ENCODE data around the gene MAIP1.

Gene MAIP1

GRCh38 chr2:199923924-199924323, 31.5 kb upstream of the MAIP1 start:
- Histone ChIP-seq H3K4me1 (ENCODE audit: insufficient read depth, low read length) (peaks cover 31% of the 10 kb centered on the region), H3K9me3 (ENCODE audit: insufficient read depth, low read depth, low read length) (no peaks in the 10 kb centered on the region), H3K36me3 (ENCODE audit: insufficient read depth, low read length) (peaks cover 49% of the 10 kb centered on the region), H3K27ac (ENCODE audit: low read depth, low read length) (no peak overlapping the region), H3K27me3 (ENCODE audit: insufficient read depth, low read length) (no peaks in the 10 kb centered on the region), H3K4me3 (ENCODE audit: low read length) (no peak overlapping the region), H3K9ac (ENCODE audit: low read depth, low read length) (no peak overlapping the region)
- 82% methylated on average over 2 of the region's 2 CpGs for WGBS

GRCh38 chr2:199926806-199927205, 28.6 kb upstream of the MAIP1 start:
- H3K9me3 ChIP-seq (ENCODE audit: insufficient read depth, low read depth, low read length), result no peaks in the 10 kb centered on the region
- H3K36me3 ChIP-seq (ENCODE audit: insufficient read depth, low read length), result peaks cover 59% of the 10 kb centered on the region
- H3K27ac ChIP-seq (ENCODE audit: low read depth, low read length), result no peak overlapping the region
- H3K9ac ChIP-seq (ENCODE audit: low read depth, low read length), result no peak overlapping the region
- H3K4me1 ChIP-seq (ENCODE audit: insufficient read depth, low read length), result peaks cover 37% of the 10 kb centered on the region
- H3K27me3 ChIP-seq (ENCODE audit: insufficient read depth, low read length), result no peaks in the 10 kb centered on the region
- 86% methylated on average over 1 of the region's 1 CpG for WGBS
- no peak overlapping the region for H3K4me3 ChIP-seq (ENCODE audit: low read length)

- no peak overlapping the region for H3K4me3 ChIP-seq (ENCODE audit: low read length)
- peaks cover 27% of the 10 kb centered on the region for H3K4me1 ChIP-seq (ENCODE audit: insufficient read depth, low read length)
- no peaks in the 10 kb centered on the region for H3K27me3 ChIP-seq (ENCODE audit: insufficient read depth, low read length)
- peak overlapping the region; percentile 70; the same call in 1 of the 2 replicates for H3K27ac ChIP-seq (ENCODE audit: low read depth, low read length)
- H3K9ac ChIP-seq (ENCODE audit: low read depth, low read length), result no peak overlapping the region
- H3K9me3 ChIP-seq (ENCODE audit: insufficient read depth, low read depth, low read length), result no peaks in the 10 kb centered on the region
- H3K36me3 ChIP-seq (ENCODE audit: insufficient read depth, low read length), result peaks cover 67% of the 10 kb centered on the region
- 41% methylated on average over 2 of the region's 2 CpGs for WGBS
These were observed 27.2 kb upstream of the MAIP1 start for GRCh38 chr2:199928226-199928625.

- no peaks in the 10 kb centered on the region for H3K27me3 ChIP-seq (ENCODE audit: insufficient read depth, low read length)
- H3K4me3 ChIP-seq (ENCODE audit: low read length), result no peak overlapping the region
- peak overlapping the region; percentile 70; the same call in 1 of the 2 replicates for H3K27ac ChIP-seq (ENCODE audit: low read depth, low read length)
- H3K9ac ChIP-seq (ENCODE audit: low read depth, low read length), result no peak overlapping the region
- H3K9me3 ChIP-seq (ENCODE audit: insufficient read depth, low read depth, low read length), result no peaks in the 10 kb centered on the region
- peaks cover 27% of the 10 kb centered on the region for H3K4me1 ChIP-seq (ENCODE audit: insufficient read depth, low read length)
- H3K36me3 ChIP-seq (ENCODE audit: insufficient read depth, low read length), result peaks cover 70% of the 10 kb centered on the region
These were observed 26.8 kb upstream of the MAIP1 start for GRCh38 chr2:199928626-199929025.

GRCh38 chr2:199929262-199929661, 26.1 kb upstream of the MAIP1 start:
- no peak overlapping the region for H3K4me3 ChIP-seq (ENCODE audit: low read length)
- no peaks in the 10 kb centered on the region for H3K9me3 ChIP-seq (ENCODE audit: insufficient read depth, low read depth, low read length)
- peaks cover 77% of the 10 kb centered on the region for H3K36me3 ChIP-seq (ENCODE audit: insufficient read depth, low read length)
- H3K27ac ChIP-seq (ENCODE audit: low read depth, low read length), result no peak overlapping the region
- no peak overlapping the region for H3K9ac ChIP-seq (ENCODE audit: low read depth, low read length)
- no peaks in the 10 kb centered on the region for H3K27me3 ChIP-seq (ENCODE audit: insufficient read depth, low read length)
- H3K4me1 ChIP-seq (ENCODE audit: insufficient read depth, low read length), result peaks cover 27% of the 10 kb centered on the region
- 100% methylated on average over 1 of the region's 2 CpGs for WGBS

GRCh38 chr2:199932312-199932855, 23.0 kb upstream of the MAIP1 start:
- Histone ChIP-seq H3K4me3 (ENCODE audit: low read length) (no peak overlapping the region), H3K4me1 (ENCODE audit: insufficient read depth, low read length) (peaks cover 22% of the 10 kb centered on the region), H3K9me3 (ENCODE audit: insufficient read depth, low read depth, low read length) (no peaks in the 10 kb centered on the region), H3K36me3 (ENCODE audit: insufficient read depth, low read length) (peaks cover 81% of the 10 kb centered on the region), H3K27ac (ENCODE audit: low read depth, low read length) (no peak overlapping the region), H3K9ac (ENCODE audit: low read depth, low read length) (no peak overlapping the region), H3K27me3 (ENCODE audit: insufficient read depth, low read length) (no peaks in the 10 kb centered on the region)
- 95% methylated on average over 4 of the region's 4 CpGs for WGBS

- Histone ChIP-seq H3K4me1 (ENCODE audit: insufficient read depth, low read length) (peaks cover 11% of the 10 kb centered on the region), H3K9ac (ENCODE audit: low read depth, low read length) (no peak overlapping the region), H3K36me3 (ENCODE audit: insufficient read depth, low read length) (peaks cover 86% of the 10 kb centered on the region), H3K9me3 (ENCODE audit: insufficient read depth, low read depth, low read length) (no peaks in the 10 kb centered on the region), H3K27ac (ENCODE audit: low read depth, low read length) (no peak overlapping the region), H3K4me3 (ENCODE audit: low read length) (no peak overlapping the region), H3K27me3 (ENCODE audit: insufficient read depth, low read length) (no peaks in the 10 kb centered on the region)
- 100% methylated on average over 2 of the region's 3 CpGs for WGBS
These were observed 21.9 kb upstream of the MAIP1 start for GRCh38 chr2:199933466-199933865.

GRCh38 chr2:199936554-199936953, 18.8 kb upstream of the MAIP1 start:
- no peaks in the 10 kb centered on the region for H3K9me3 ChIP-seq (ENCODE audit: insufficient read depth, low read depth, low read length)
- H3K9ac ChIP-seq (ENCODE audit: low read depth, low read length), result no peak overlapping the region
- no peaks in the 10 kb centered on the region for H3K4me1 ChIP-seq (ENCODE audit: insufficient read depth, low read length)
- no peaks in the 10 kb centered on the region for H3K27me3 ChIP-seq (ENCODE audit: insufficient read depth, low read length)
- no peak overlapping the region for H3K4me3 ChIP-seq (ENCODE audit: low read length)
- H3K27ac ChIP-seq (ENCODE audit: low read depth, low read length), result no peak overlapping the region
- WGBS, result 93% methylated on average over 2 of the region's 2 CpGs
- peaks cover 94% of the 10 kb centered on the region for H3K36me3 ChIP-seq (ENCODE audit: insufficient read depth, low read length)

- WGBS, result 96% methylated on average over 2 of the region's 2 CpGs
- H3K9ac ChIP-seq (ENCODE audit: low read depth, low read length), result no peak overlapping the region
- no peak overlapping the region for H3K4me3 ChIP-seq (ENCODE audit: low read length)
- H3K27me3 ChIP-seq (ENCODE audit: insufficient read depth, low read length), result no peaks in the 10 kb centered on the region
- peaks cover 91% of the 10 kb centered on the region for H3K36me3 ChIP-seq (ENCODE audit: insufficient read depth, low read length)
- no peaks in the 10 kb centered on the region for H3K4me1 ChIP-seq (ENCODE audit: insufficient read depth, low read length)
- H3K27ac ChIP-seq (ENCODE audit: low read depth, low read length), result no peak overlapping the region
- H3K9me3 ChIP-seq (ENCODE audit: insufficient read depth, low read depth, low read length), result no peaks in the 10 kb centered on the region
These were observed 15.0 kb upstream of the MAIP1 start for GRCh38 chr2:199940373-199940772.

GRCh38 chr2:199943373-199943772, 12.0 kb upstream of the MAIP1 start:
- no peak overlapping the region for H3K9ac ChIP-seq (ENCODE audit: low read depth, low read length)
- no peaks in the 10 kb centered on the region for H3K27me3 ChIP-seq (ENCODE audit: insufficient read depth, low read length)
- H3K4me3 ChIP-seq (ENCODE audit: low read length), result no peak overlapping the region
- H3K27ac ChIP-seq (ENCODE audit: low read depth, low read length), result no peak overlapping the region
- H3K9me3 ChIP-seq (ENCODE audit: insufficient read depth, low read depth, low read length), result no peaks in the 10 kb centered on the region
- WGBS, result 100% methylated on average over 3 of the region's 4 CpGs
- H3K36me3 ChIP-seq (ENCODE audit: insufficient read depth, low read length), result peaks cover 94% of the 10 kb centered on the region
- H3K4me1 ChIP-seq (ENCODE audit: insufficient read depth, low read length), result no peaks in the 10 kb centered on the region

- WGBS, result 100% methylated on average over 1 of the region's 1 CpG
- H3K36me3 ChIP-seq (ENCODE audit: insufficient read depth, low read length), result peaks cover 91% of the 10 kb centered on the region
- no peaks in the 10 kb centered on the region for H3K4me1 ChIP-seq (ENCODE audit: insufficient read depth, low read length)
- no peak overlapping the region for H3K27ac ChIP-seq (ENCODE audit: low read depth, low read length)
- H3K9me3 ChIP-seq (ENCODE audit: insufficient read depth, low read depth, low read length), result no peaks in the 10 kb centered on the region
- H3K27me3 ChIP-seq (ENCODE audit: insufficient read depth, low read length), result no peaks in the 10 kb centered on the region
- no peak overlapping the region for H3K4me3 ChIP-seq (ENCODE audit: low read length)
- no peak overlapping the region for H3K9ac ChIP-seq (ENCODE audit: low read depth, low read length)
These were observed 9.2 kb upstream of the MAIP1 start for GRCh38 chr2:199946196-199946595.

GRCh38 chr2:199946836-199947235, 8.5 kb upstream of the MAIP1 start:
- Histone ChIP-seq H3K36me3 (ENCODE audit: insufficient read depth, low read length) (peaks cover 85% of the 10 kb centered on the region), H3K9ac (ENCODE audit: low read depth, low read length) (no peak overlapping the region), H3K27me3 (ENCODE audit: insufficient read depth, low read length) (no peaks in the 10 kb centered on the region), H3K9me3 (ENCODE audit: insufficient read depth, low read depth, low read length) (no peaks in the 10 kb centered on the region), H3K27ac (ENCODE audit: low read depth, low read length) (no peak overlapping the region), H3K4me1 (ENCODE audit: insufficient read depth, low read length) (no peaks in the 10 kb centered on the region), H3K4me3 (ENCODE audit: low read length) (no peak overlapping the region)

All from HUES64 (cell line).